DMS53 treated with DMSO at 0.1 percent for 48 hours (cell line): ENCODE results near the gene REXO4.
"Not testable (repeated sequence)": the region's sequence is repeated elsewhere in the genome, so short reads cannot be mapped to it uniquely, and the experiment has no call there.

ENCODE experiments used
- DNase-seq: peaks from one replicate; lab custom pipeline; 2025; ENCODE audit not compliant: unreplicated experiment; lab: John Stamatoyannopoulos, UW

REXO4 gene

GRCh38 chr9:133451865-133452264, 34.1 kb upstream of the REXO4 start:
- DNase-seq: not testable (repeated sequence)

- peak; percentile 68 for DNase-seq
These were observed 31.9 kb upstream of the REXO4 start for GRCh38 chr9:133449760-133450159.

GRCh38 chr9:133448487-133448972, 30.7 kb upstream of the REXO4 start:
- no peak for DNase-seq

GRCh38 chr9:133445293-133445969, 27.6 kb upstream of the REXO4 start:
- DNase-seq: no peak

GRCh38 chr9:133443982-133444381, 26.2 kb upstream of the REXO4 start:
- DNase-seq: peak; percentile 75

GRCh38 chr9:133443248-133443647, 25.4 kb upstream of the REXO4 start:
- DNase-seq: no peak

GRCh38 chr9:133441571-133441970, 23.8 kb upstream of the REXO4 start:
- DNase-seq: no peak

- DNase-seq: no peak
These were observed 23.1 kb upstream of the REXO4 start for GRCh38 chr9:133440874-133441273.

GRCh38 chr9:133439337-133439736, 21.5 kb upstream of the REXO4 start:
- no peak for DNase-seq

GRCh38 chr9:133437753-133438531, 20.1 kb upstream of the REXO4 start:
- no peak for DNase-seq

- no peak for DNase-seq
These were observed 18.9 kb upstream of the REXO4 start for GRCh38 chr9:133436681-133437080.

GRCh38 chr9:133433351-133433843, 15.6 kb upstream of the REXO4 start:
- no peak for DNase-seq

GRCh38 chr9:133430244-133430643, 12.4 kb upstream of the REXO4 start:
- DNase-seq: no peak

GRCh38 chr9:133429641-133430161, 11.9 kb upstream of the REXO4 start:
- no peak for DNase-seq

- no peak for DNase-seq
These were observed 11.4 kb upstream of the REXO4 start for GRCh38 chr9:133429214-133429613.

GRCh38 chr9:133428617-133429101, 10.8 kb upstream of the REXO4 start:
- DNase-seq: peak; percentile 53

GRCh38 chr9:133427658-133428348, 10.0 kb upstream of the REXO4 start:
- DNase-seq: no peak

GRCh38 chr9:133426011-133426410, 8.2 kb upstream of the REXO4 start:
- DNase-seq: no peak

- DNase-seq: no peak
These were observed 7.3 kb upstream of the REXO4 start for GRCh38 chr9:133425049-133425632.

- DNase-seq: no peak
These were observed 6.4 kb upstream of the REXO4 start for GRCh38 chr9:133424187-133424586.

GRCh38 chr9:133423216-133423615, 5.4 kb upstream of the REXO4 start:
- DNase-seq: no peak
